HG03196 (cell line): Measurements from ENCODE around the gene EXOC4.
"Not testable (repeated sequence)": the region's sequence is repeated elsewhere in the genome, so short reads cannot be mapped to it uniquely, and the experiment has no call there.

Source experiments
- ATAC-seq: cut with Tn5 transposase; IDR thresholded peaks from one replicate; pipeline ENCODE4 v1.9.1; 2021; ENCODE audit not compliant: unreplicated experiment

The EXOC4 gene

GRCh38 chr7:133275008-133275407, 22.1 kb downstream of the EXOC4 start:
- ATAC-seq = no peak

DNA sequence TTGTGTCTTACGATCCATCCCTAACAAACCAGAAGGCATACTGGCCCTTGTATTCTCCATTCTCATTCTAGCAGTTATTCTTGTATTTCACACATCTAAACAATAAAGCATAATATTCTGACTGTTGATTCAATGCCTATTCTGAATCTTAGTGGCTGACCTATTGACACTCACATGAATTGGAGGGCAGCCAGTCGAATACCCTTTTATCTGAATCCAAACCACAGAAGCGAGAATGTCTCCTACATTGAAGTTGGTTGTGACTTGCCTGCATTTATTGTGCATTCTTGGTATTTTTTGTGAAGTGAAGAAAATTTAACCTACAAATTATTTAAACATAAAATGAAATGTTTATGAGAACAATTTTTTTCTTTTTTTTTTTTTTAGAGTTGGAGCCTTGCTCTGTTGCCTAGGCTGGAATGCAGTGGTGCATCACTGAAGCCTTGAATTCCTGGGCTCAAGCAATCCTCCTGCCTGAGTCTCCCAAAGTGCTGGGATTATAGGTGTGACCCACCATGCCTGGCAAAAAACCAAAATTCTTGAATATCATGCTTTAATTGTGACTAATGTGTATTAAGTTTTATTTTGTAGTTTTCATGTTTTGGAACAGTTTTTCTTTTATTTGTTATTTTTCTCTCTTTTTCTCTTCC, 22.7 kb downstream of the EXOC4 start:
- no peak for ATAC-seq

DNA sequence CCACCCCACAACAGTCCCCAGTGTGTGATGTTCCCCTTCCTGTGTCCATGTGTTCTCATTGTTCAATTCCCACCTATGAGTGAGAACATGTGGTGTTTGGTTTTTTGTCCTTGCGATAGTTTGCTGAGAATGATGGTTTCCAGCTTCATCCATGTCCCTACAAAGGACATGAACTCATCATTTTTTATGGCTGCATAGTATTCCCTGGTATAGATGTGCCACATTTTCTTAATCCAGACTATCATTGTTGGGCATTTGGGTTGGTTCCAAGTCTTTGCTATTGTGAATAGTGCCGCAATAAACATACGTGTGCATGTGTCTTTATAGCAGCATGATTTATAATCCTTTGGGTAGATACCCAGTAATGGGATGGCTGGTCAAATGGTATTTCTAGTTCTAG, 26.1 kb downstream of the EXOC4 start:
- ATAC-seq = not testable (repeated sequence)

GRCh38 chr7:133282094-133282493, 29.2 kb downstream of the EXOC4 start:
- ATAC-seq = no peak

GRCh38 chr7:133284092-133284491, 31.2 kb downstream of the EXOC4 start:
- ATAC-seq = no peak

DNA sequence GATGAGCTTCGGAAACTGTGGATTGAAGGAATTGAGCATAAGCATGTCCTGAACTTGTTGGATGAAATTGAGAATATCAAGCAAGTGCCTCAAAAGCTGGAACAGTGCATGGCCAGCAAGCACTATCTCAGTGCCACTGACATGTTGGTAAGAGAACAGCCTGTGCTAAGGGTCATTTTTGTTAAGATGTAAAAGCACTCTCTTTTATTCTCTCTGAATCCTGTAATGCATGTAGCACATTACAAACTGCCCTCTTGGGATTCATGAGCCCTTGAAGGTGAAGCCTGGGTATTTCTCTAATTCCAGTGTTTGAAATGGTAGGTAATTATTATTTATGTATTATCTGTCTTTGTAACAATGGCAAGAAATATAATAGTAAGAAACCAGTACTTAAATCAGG, 36.1 kb downstream of the EXOC4 start:
- no peak for ATAC-seq

DNA sequence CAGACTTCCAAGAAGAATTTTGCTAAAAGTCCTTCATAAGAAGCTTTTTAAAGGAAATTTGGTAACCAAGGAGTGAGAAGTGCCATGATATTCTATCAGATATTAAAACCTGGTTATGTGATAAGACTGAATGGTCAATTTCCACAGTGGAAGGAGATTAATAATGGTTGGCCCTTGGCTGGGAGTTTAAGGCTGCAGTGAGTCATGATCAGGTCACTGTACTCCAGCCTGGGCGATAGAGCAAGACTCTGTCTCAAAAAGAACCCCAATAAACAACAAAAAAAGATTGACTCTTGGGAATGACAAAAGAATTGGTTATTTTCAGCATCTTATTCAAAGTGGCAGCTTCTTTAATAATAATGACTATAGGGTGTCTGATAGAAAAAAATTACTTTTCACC, 37.2 kb downstream of the EXOC4 start:
- ATAC-seq = no peak

GRCh38 chr7:133290676-133291333, 37.9 kb downstream of the EXOC4 start:
- ATAC-seq = no peak

DNA sequence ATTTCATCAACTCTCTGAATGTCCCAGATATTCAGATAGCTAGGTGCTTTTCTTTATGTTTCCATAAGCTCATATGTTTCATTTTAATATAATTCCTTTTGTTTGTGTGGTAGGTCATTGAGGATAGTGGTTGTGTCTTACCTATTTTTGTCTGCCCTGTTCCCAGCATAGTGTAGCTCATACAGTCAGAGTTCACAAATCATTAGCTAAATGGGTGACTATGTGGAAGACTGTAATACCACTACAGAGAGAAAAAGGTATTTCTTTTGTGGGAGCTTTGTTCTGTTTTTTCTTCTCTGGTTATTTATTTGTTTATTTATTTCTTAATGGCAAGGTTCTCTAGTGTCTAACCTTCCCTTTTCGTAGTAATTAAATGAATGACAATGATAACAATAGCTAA, 39.8 kb downstream of the EXOC4 start:
- ATAC-seq = no peak

DNA sequence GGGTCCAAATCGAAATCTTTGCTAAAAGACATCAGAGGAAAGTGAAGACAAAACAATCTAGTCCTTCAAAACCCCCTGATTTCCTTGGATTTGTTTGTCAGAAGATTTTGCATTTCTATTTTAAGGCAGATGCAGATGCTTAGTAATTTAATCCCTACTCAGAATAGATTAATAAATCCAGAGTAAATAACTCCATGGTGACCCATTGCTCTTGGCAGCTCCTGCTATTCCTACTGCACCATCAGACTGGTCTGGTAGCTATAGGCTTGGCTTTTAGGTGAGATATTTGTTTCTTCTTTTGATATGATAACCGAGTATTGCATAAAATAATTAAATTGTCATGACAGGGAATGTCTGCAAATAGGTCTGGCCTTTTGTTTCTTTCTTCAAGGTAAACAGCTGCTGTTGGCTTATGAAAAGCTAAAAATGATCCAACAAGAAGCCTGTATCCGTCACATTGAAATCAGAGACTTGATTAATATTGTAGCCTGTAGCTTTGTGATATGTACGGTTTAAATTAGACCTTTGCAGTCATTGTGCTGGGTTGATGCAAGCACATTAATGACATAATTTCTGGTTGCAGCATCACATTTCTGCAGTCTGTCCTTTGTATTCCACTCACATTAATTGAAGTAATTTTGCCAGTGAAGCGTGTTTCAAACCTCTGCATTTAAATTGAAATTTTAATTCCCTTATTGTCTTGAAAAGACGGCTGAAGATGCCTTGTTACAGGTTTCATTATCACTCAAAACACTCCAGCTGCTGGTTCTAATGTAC, 40.7 kb downstream of the EXOC4 start:
- ATAC-seq = no peak

GRCh38 chr7:133294234-133294633, 41.4 kb downstream of the EXOC4 start:
- no peak for ATAC-seq

- ATAC-seq = no peak
Observed at GRCh38 chr7:133295484-133295883, 42.6 kb downstream of the EXOC4 start.

DNA sequence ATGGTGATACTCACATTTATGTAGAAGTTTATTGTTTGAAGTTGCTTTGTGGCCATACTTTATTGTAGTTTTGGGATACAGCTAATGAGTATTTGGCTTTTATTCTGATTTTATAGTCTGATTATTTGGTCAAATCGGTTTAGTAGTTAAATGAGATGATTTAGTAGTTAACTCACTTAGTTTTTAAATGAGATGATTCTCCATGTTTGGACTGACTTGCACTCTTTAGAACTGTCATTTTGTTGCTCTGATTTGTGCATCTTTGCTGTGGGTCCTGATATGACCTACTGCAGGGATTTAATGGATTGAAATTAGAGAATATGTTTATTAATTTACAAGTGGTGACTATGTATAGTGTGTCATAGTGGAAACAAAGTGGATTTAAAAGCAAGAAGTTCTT, 44.2 kb downstream of the EXOC4 start:
- no peak for ATAC-seq

DNA sequence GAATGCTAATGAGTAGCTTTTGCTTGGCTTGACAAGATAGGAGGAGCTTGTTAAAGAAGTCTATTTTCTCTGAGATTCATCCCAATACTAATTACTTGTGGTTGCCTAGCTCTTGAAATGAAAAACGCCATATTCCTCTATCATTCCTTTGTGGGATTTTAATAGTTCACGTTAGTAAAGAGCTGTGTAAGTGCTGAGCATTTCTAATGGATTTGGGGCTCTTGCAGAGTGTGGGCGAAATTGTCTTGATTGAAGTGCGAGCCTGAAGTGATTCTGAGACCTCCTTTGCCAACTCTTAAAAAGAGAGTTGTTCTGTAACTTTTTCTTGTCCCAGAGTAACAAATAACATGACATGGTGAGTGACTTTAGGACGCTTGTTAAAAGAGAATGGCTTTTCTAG, 45.2 kb downstream of the EXOC4 start:
- no peak for ATAC-seq

GRCh38 chr7:133299676-133300075, 46.8 kb downstream of the EXOC4 start:
- no peak for ATAC-seq

GRCh38 chr7:133300088-133300487, 47.2 kb downstream of the EXOC4 start:
- ATAC-seq = no peak

DNA sequence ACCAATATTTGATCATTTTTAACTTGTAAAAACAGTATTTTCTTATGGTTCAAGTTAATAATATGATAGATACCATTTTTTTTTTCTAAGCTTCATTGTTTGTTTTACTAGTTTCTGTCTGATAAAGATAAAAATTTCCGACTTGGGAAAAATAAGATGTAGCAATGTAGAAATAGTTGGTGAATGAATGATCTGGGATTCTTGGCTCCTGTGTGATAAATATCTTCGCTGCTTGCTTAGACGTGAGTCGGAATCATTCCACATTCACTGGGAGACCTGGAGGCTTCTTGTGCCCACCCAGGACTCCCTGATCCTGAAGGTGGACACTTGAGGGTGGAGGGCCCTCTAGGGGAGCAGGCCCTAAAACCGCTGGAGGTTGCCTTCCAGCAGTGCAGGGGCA, 47.9 kb downstream of the EXOC4 start:
- ATAC-seq = no peak

DNA sequence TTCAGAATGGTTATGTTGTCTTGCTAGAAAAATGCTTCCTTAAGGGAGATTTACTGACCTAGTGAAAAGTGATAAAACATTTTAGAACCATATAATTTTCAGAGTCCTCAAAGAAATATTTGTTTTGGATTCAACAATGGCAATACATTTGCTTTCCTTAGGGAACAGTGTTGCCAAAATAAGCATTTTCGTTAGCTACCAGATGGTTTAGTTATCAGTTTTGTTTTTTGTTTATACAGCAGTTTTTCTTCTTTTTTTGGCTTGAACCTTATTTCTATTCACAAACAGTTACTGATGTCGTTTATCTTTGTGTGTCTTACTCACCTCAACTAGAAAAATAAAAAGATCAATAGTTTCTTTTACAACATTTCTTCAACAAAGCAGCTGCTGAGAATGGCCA, 48.6 kb downstream of the EXOC4 start:
- ATAC-seq = no peak

DNA sequence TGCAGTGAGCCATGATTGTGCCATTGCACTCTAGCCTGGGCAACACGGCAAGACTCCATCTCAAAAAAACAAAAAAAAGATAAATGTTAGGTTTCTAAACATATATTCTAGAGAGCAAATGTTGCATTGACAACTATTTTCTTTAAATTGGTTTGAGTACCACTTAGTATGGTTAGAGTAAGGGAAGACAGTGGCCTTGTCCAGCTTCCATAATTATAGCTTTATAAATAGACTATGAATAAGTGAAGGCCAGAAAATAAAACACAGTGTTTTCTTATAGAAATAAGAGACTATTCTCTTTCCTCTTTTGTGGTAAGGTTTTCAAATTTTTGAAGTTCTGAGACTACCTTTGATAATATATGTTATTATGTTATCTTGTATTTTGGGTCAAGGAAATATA, 50.5 kb downstream of the EXOC4 start:
- no peak for ATAC-seq

DNA sequence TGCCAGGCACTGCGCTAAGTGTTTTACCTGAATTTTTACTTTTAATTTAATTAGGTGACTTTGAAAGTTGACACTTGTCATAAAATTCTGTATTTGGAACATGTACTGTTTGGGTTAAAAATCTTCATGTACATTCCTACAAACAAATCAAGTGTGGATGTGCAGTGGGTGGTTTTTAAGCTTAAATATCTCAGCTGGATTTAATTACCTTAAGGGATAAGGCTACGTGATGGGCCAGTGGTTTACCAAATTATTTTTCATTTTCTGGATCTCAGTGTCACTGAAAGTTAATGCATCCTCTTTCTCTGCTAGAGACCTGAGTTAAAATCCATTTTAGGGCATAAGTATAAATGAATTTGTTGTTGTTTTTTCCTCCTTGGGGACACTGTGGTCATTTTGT, 51.1 kb downstream of the EXOC4 start:
- no peak for ATAC-seq

DNA sequence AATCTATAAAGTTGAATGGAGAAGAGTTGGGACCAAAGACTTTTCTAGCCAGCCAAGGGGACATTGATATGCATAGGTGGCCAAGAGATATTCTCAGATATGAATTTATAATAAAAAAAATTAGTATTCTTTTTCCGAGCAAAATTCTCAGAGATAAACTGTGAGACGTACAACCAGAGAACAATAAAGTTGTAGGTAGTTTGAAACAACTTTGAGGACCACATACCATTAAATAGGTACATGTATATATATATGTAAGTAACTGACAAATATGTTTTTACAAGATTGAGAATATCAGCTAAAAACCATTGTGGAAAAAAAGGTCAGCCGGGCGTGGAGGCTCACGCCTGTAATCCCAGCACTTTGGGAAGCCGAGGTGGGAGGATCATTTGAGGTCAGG, 56.5 kb downstream of the EXOC4 start:
- ATAC-seq = no peak

DNA sequence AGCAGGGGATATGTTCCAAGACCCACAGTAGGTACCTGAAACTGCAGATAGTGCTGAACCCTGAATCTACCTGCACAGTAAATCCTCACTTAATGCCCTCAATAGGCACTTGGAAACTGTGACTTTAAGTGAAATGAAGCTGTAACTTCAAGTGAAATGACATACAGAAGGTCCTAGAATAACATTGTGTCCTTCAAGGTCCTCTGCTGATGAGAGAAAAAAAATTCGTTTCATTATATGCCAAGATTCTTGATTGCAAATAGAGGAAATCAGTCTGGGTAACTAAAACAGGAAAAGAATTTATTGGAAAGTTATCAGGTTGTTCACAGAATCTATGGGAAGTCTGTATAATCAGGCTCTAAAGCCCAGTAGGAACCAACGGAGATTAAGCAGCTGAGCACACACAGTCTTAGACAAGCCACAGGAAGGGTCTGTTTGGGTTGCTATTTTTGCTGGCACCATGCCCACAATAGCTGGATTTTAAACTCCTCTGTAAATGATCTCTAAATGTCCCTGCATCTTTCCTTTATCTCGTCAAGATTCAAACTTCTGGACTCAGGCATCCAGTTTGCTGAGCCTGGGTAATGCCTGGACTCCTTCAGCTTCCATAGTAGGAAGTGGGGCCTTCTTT, 57.5 kb downstream of the EXOC4 start:
- ATAC-seq = no peak
